WTC11 (cell line): ENCODE data around the gene MYL7. TPM values are rescaled to one million over a fixed set of nuclear protein-coding genes. Genes with fewer than 3 reads are reported as not detected.

Source experiments
- ATAC-seq: fragments of 200-7000 bp; cut with Tn5 transposase; 2 replicates; pipeline ENCODE4 v1.10.0; 2021; ENCODE audit warnings: mild to moderate bottlenecking, moderate library complexity
- CTCF ChIA-PET: fragments of 300-600 bp; sonication (Branson Sonifier 250); formaldehyde crosslinking; loops from one replicate; lab custom pipeline; 2021; ENCODE audit warnings: antibody characterized with exemption; lab: Charles Lee
- POLR2A ChIA-PET: fragments of 350-600 bp; sonication (Branson Sonifier 250); formaldehyde crosslinking; loops from one replicate; lab custom pipeline; 2021; ENCODE audit warnings: antibody characterized with exemption; lab: Charles Lee
- DNase-seq: peaks from one replicate; pipeline ENCODE4 v3.0.0; 2021; ENCODE audit warnings: low spot score
- H3K27ac Mint-ChIP-seq: 2 replicates; pipeline ENCODE4 v1.8.0; 2021; ENCODE audit warnings: mixed read lengths
- H3K27me3 Mint-ChIP-seq: 2 replicates; pipeline ENCODE4 v1.8.0; 2021; ENCODE audit warnings: low read depth, mild to moderate bottlenecking, moderate library complexity, mixed read lengths
- H3K36me3 Mint-ChIP-seq: 2 replicates; pipeline ENCODE4 v1.8.0; 2021; ENCODE audit warnings: mixed read lengths
- H3K4me1 Mint-ChIP-seq: 2 replicates; pipeline ENCODE4 v1.8.0; 2022; ENCODE audit warnings: mixed read lengths
- H3K4me3 Mint-ChIP-seq: 2 replicates; pipeline ENCODE4 v1.8.0; 2021; ENCODE audit warnings: mild to moderate bottlenecking, moderate library complexity, mixed read lengths
- H3K9me3 Mint-ChIP-seq: 2 replicates; pipeline ENCODE4 v1.8.0; 2021; ENCODE audit warnings: mixed read lengths
- AR ChIP-seq: fragments of 250-450 bp; sonication (Bioruptor Pico); IDR thresholded peaks from 2 replicates; pipeline ENCODE4 v1.9.0; 2021; ENCODE audit warnings: mild to moderate bottlenecking
- CREB1 ChIP-seq: sonication (generic); formaldehyde crosslinking; IDR thresholded peaks from 2 replicates; pipeline ENCODE4 v1.8.0; 2023; ENCODE audit warnings: mild to moderate bottlenecking, missing genetic modification reagents
- EMX1 ChIP-seq: fragments of 250-450 bp; sonication (Bioruptor Pico); IDR thresholded peaks from 2 replicates; pipeline ENCODE4 v1.8.0; 2021; ENCODE audit warnings: mild to moderate bottlenecking
- ESRRA ChIP-seq: sonication (generic); formaldehyde crosslinking; IDR thresholded peaks from 2 replicates; pipeline ENCODE4 v1.8.1; 2022; ENCODE audit warnings: mild to moderate bottlenecking, missing genetic modification reagents, borderline replicate concordance
- FOXJ3 ChIP-seq: sonication (generic); formaldehyde crosslinking; IDR thresholded peaks from 2 replicates; pipeline ENCODE4 v1.9.0; 2021; ENCODE audit warnings: missing genetic modification reagents, mild to moderate bottlenecking, borderline replicate concordance
- GRHL2 ChIP-seq: fragments of 250-450 bp; sonication (Bioruptor Pico); IDR thresholded peaks from 2 replicates; pipeline ENCODE4 v1.8.0; 2022; ENCODE audit warnings: mild to moderate bottlenecking, moderate library complexity; ENCODE audit not compliant: insufficient replicate concordance, severe bottlenecking
- HMGA2 ChIP-seq: fragments of 250-450 bp; sonication (Bioruptor Pico); IDR thresholded peaks from 2 replicates; pipeline ENCODE4 v1.4.0; 2021; ENCODE audit warnings: mild to moderate bottlenecking, moderate library complexity
- NR3C1 ChIP-seq: sonication (generic); formaldehyde crosslinking; conservative IDR thresholded peaks from 2 replicates; pipeline ENCODE4 v1.8.1; 2023; ENCODE audit warnings: low read depth, mild to moderate bottlenecking, missing genetic modification reagents
- SMAD4 ChIP-seq: sonication (generic); formaldehyde crosslinking; IDR thresholded peaks from 2 replicates; pipeline ENCODE4 v1.8.0; 2022; ENCODE audit warnings: mild to moderate bottlenecking, missing genetic modification reagents
- TCF7 ChIP-seq: sonication (generic); formaldehyde crosslinking; IDR thresholded peaks from 2 replicates; pipeline ENCODE4 v1.8.0; 2022; ENCODE audit warnings: mild to moderate bottlenecking, low read depth, missing genetic modification reagents, moderate library complexity
- TEAD4 ChIP-seq: sonication (generic); formaldehyde crosslinking; IDR thresholded peaks from 2 replicates; pipeline ENCODE4 v1.8.0; 2022; ENCODE audit warnings: mild to moderate bottlenecking, missing genetic modification reagents
- ZNF219 ChIP-seq: sonication (generic); formaldehyde crosslinking; IDR thresholded peaks from 2 replicates; pipeline ENCODE4 v1.8.0; 2023; ENCODE audit warnings: missing genetic modification reagents, mild to moderate bottlenecking, borderline replicate concordance
- ZNF416 ChIP-seq: fragments of 250-450 bp; sonication (Bioruptor Pico); IDR thresholded peaks from 2 replicates; pipeline ENCODE4 v1.9.0; 2021; ENCODE audit warnings: mild to moderate bottlenecking, inconsistent platforms
- ZNF423 ChIP-seq: fragments of 250-450 bp; sonication (Bioruptor Pico); IDR thresholded peaks from 2 replicates; pipeline ENCODE4 v2.1.2; 2022; ENCODE audit warnings: mild to moderate bottlenecking, moderate library complexity
- total RNA-seq: library from RNA; stranded (reverse); gene quantifications from 3 replicates; pipeline ENCODE4 v1.2.3, GENCODE V29; 2021
- TF ChIP-seq, protein P1 (sequence below): fragments of 250-450 bp; sonication (Bioruptor Pico); IDR thresholded peaks from 2 replicates; pipeline ENCODE4 v1.9.0; 2021; ENCODE audit warnings: mild to moderate bottlenecking, borderline replicate concordance
- TF ChIP-seq, protein P2 (sequence below): sonication (generic); formaldehyde crosslinking; IDR thresholded peaks from 2 replicates; pipeline ENCODE4 v1.8.0; 2023; ENCODE audit warnings: mild to moderate bottlenecking, missing genetic modification reagents
- TF ChIP-seq, protein P3 (sequence below): sonication (generic); formaldehyde crosslinking; IDR thresholded peaks from 2 replicates; pipeline ENCODE4 v1.8.0; 2022; ENCODE audit warnings: mild to moderate bottlenecking, missing genetic modification reagents
- TF ChIP-seq, protein P4 (sequence below): sonication (generic); formaldehyde crosslinking; IDR thresholded peaks from 2 replicates; pipeline ENCODE4 v1.8.1; 2022; ENCODE audit warnings: mild to moderate bottlenecking, missing genetic modification reagents, moderate library complexity, borderline replicate concordance
- TF ChIP-seq, protein P5 (sequence below): sonication (generic); formaldehyde crosslinking; IDR thresholded peaks from 2 replicates; pipeline ENCODE4 v1.8.0; 2022; ENCODE audit warnings: mild to moderate bottlenecking, missing genetic modification reagents

MYL7 gene
- total RNA-seq, 1 experiment from 2014 or later = 0.90 TPM

- ATAC-seq = no peak
- peaks cover 10% of the 10 kb centered on the region for H3K4me1 Mint-ChIP-seq
- H3K9me3 Mint-ChIP-seq = peaks cover under 1% of the 10 kb centered on the region; the same call in 1 of the 2 replicates
- H3K27me3 Mint-ChIP-seq = peaks cover 7% of the 10 kb centered on the region
- TF ChIP-seq TCF7 (CRISPR knock-in tag) = no peak
- TF ChIP-seq, protein P1, sequence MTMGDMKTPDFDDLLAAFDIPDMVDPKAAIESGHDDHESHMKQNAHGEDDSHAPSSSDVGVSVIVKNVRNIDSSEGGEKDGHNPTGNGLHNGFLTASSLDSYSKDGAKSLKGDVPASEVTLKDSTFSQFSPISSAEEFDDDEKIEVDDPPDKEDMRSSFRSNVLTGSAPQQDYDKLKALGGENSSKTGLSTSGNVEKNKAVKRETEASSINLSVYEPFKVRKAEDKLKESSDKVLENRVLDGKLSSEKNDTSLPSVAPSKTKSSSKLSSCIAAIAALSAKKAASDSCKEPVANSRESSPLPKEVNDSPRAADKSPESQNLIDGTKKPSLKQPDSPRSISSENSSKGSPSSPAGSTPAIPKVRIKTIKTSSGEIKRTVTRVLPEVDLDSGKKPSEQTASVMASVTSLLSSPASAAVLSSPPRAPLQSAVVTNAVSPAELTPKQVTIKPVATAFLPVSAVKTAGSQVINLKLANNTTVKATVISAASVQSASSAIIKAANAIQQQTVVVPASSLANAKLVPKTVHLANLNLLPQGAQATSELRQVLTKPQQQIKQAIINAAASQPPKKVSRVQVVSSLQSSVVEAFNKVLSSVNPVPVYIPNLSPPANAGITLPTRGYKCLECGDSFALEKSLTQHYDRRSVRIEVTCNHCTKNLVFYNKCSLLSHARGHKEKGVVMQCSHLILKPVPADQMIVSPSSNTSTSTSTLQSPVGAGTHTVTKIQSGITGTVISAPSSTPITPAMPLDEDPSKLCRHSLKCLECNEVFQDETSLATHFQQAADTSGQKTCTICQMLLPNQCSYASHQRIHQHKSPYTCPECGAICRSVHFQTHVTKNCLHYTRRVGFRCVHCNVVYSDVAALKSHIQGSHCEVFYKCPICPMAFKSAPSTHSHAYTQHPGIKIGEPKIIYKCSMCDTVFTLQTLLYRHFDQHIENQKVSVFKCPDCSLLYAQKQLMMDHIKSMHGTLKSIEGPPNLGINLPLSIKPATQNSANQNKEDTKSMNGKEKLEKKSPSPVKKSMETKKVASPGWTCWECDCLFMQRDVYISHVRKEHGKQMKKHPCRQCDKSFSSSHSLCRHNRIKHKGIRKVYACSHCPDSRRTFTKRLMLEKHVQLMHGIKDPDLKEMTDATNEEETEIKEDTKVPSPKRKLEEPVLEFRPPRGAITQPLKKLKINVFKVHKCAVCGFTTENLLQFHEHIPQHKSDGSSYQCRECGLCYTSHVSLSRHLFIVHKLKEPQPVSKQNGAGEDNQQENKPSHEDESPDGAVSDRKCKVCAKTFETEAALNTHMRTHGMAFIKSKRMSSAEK (CRISPR knock-in tag) = no peak
- no peak for TF ChIP-seq FOXJ3
- TF ChIP-seq AR (CRISPR knock-in tag) = no peak
- TF ChIP-seq NR3C1 (CRISPR knock-in tag) = no peak
- TF ChIP-seq ZNF423 (CRISPR knock-in tag) = no peak
- TF ChIP-seq HMGA2 (CRISPR knock-in tag) = no peak
- no peaks in the 10 kb centered on the region for H3K36me3 Mint-ChIP-seq
- ChIA-PET CTCF (interaction anchor here (0.8 to 1.7 kb wide), 3 partner anchors 14 to 176 kb away, joined by 3 to 4 read pairs (median 3); no protein-coding TSS in a partner anchor), POLR2A (no interaction called here)
- DNase-seq = no peak
- H3K4me3 Mint-ChIP-seq = no peak overlapping the region
- H3K27ac Mint-ChIP-seq = no peak overlapping the region
Observed at GRCh38 chr7:44173911-44174693, 33.0 kb upstream of the MYL7 start.

DNA sequence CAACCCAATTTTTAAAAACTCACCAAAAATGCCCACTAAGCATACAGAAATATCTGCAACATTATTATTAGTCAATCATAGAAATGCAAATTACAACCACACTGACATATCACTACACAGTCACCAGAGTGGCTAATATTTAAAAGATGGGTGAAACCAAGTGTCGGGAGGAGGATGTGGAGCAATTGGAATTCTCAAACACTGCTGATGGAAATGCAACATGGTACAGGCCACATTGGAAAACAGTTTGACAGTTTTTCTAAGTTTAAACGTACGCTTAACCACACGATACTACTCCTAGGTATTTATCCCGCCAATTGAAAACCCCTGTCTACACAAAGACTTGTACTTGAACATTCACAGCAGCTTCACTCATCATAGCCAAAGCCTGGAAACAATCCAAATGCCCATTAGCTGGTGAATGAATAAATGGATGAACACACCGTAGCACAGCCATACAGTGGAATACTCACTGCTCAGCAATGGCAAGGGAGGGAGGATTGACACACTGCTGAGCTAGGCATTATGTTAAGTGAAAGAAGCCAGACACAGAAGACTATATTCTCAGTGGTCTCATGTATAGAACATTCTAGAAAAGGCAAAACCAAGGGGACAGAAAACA is 31.8 kb upstream of the MYL7 start:
- H3K4me1 Mint-ChIP-seq = peaks cover 10% of the 10 kb centered on the region
- no peak for ATAC-seq
- no peak for TF ChIP-seq CREB1 (CRISPR knock-in tag)
- TF ChIP-seq, protein P2, sequence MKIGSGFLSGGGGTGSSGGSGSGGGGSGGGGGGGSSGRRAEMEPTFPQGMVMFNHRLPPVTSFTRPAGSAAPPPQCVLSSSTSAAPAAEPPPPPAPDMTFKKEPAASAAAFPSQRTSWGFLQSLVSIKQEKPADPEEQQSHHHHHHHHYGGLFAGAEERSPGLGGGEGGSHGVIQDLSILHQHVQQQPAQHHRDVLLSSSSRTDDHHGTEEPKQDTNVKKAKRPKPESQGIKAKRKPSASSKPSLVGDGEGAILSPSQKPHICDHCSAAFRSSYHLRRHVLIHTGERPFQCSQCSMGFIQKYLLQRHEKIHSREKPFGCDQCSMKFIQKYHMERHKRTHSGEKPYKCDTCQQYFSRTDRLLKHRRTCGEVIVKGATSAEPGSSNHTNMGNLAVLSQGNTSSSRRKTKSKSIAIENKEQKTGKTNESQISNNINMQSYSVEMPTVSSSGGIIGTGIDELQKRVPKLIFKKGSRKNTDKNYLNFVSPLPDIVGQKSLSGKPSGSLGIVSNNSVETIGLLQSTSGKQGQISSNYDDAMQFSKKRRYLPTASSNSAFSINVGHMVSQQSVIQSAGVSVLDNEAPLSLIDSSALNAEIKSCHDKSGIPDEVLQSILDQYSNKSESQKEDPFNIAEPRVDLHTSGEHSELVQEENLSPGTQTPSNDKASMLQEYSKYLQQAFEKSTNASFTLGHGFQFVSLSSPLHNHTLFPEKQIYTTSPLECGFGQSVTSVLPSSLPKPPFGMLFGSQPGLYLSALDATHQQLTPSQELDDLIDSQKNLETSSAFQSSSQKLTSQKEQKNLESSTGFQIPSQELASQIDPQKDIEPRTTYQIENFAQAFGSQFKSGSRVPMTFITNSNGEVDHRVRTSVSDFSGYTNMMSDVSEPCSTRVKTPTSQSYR (CRISPR knock-in tag) = no peak
- no peak for TF ChIP-seq FOXJ3
- TF ChIP-seq ESRRA (CRISPR knock-in tag) = no peak
- TF ChIP-seq TEAD4 (CRISPR knock-in tag) = no peak
- TF ChIP-seq TCF7 (CRISPR knock-in tag) = no peak
- no peak for TF ChIP-seq EMX1 (CRISPR knock-in tag)
- TF ChIP-seq, protein P3, sequence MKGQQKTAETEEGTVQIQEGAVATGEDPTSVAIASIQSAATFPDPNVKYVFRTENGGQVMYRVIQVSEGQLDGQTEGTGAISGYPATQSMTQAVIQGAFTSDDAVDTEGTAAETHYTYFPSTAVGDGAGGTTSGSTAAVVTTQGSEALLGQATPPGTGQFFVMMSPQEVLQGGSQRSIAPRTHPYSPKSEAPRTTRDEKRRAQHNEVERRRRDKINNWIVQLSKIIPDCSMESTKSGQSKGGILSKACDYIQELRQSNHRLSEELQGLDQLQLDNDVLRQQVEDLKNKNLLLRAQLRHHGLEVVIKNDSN (CRISPR knock-in tag) = no peak
- TF ChIP-seq, protein P4, sequence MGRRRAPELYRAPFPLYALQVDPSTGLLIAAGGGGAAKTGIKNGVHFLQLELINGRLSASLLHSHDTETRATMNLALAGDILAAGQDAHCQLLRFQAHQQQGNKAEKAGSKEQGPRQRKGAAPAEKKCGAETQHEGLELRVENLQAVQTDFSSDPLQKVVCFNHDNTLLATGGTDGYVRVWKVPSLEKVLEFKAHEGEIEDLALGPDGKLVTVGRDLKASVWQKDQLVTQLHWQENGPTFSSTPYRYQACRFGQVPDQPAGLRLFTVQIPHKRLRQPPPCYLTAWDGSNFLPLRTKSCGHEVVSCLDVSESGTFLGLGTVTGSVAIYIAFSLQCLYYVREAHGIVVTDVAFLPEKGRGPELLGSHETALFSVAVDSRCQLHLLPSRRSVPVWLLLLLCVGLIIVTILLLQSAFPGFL (CRISPR knock-in tag) = no peak
- TF ChIP-seq SMAD4 (CRISPR knock-in tag) = no peak
- TF ChIP-seq ZNF219 (CRISPR knock-in tag) = no peak
- TF ChIP-seq ZNF416 (CRISPR knock-in tag) = no peak
- TF ChIP-seq GRHL2 (CRISPR knock-in tag) = no peak
- TF ChIP-seq, protein P5, sequence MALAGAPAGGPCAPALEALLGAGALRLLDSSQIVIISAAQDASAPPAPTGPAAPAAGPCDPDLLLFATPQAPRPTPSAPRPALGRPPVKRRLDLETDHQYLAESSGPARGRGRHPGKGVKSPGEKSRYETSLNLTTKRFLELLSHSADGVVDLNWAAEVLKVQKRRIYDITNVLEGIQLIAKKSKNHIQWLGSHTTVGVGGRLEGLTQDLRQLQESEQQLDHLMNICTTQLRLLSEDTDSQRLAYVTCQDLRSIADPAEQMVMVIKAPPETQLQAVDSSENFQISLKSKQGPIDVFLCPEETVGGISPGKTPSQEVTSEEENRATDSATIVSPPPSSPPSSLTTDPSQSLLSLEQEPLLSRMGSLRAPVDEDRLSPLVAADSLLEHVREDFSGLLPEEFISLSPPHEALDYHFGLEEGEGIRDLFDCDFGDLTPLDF (CRISPR knock-in tag) = no peak

More for the DNA sequence above, 31.8 kb upstream of the MYL7 start:
- ChIA-PET POLR2A (no interaction called here), CTCF (interaction anchor here (0.8 to 1.7 kb wide), 3 partner anchors 15 to 177 kb away, joined by 3 to 4 read pairs (median 3); no protein-coding TSS in a partner anchor)
- peaks cover 4% of the 10 kb centered on the region; the same call in 1 of the 2 replicates for H3K9me3 Mint-ChIP-seq
- H3K27ac Mint-ChIP-seq = no peak overlapping the region
- no peak overlapping the region for H3K4me3 Mint-ChIP-seq
- H3K27me3 Mint-ChIP-seq = peaks cover 8% of the 10 kb centered on the region
- no peak for DNase-seq
- no peaks in the 10 kb centered on the region for H3K36me3 Mint-ChIP-seq
